OCI-LY7 (cell line): ENCODE data around the gene PHF12. TPM values are rescaled to one million over a fixed set of nuclear protein-coding genes. Genes with fewer than 3 reads are reported as not detected.

ENCODE experiments used
- BruUV-seq: library from RNA; stranded (reverse); fragments of 400-500 nt; replicated peaks from 2 replicates; lab custom pipeline; 2021; lab: Mats Ljungman, UMichigan
- CTCF ChIA-PET: fragments of 300-600 bp; sonication (Branson Sonifier 250); formaldehyde crosslinking; loops from one replicate; lab custom pipeline; 2022; ENCODE audit warnings: antibody characterized with exemption; ENCODE audit not compliant: unreplicated experiment; lab: Charles Lee
- POLR2A ChIA-PET: fragments of 300-600 bp; sonication (Branson Sonifier 250); formaldehyde crosslinking; loops from one replicate; lab custom pipeline; 2022; ENCODE audit warnings: antibody characterized with exemption; lab: Charles Lee
- DNase-seq: peaks from one replicate; pipeline ENCODE4 v3.0.0-alpha.2; 2015; ENCODE audit warnings: low spot score
- H2AFZ ChIP-seq: fragments of 200-600 bp; sonication (generic), shearing (Covaris generic); 2 replicates; pipeline ENCODE4 v1.6.1; 2014; ENCODE audit warnings: mild to moderate bottlenecking, antibody characterized with exemption, low read length, moderate library complexity
- H3K27ac ChIP-seq: fragments of 200-600 bp; sonication (generic); 2 replicates; pipeline ENCODE4 v1.5.1; 2014; ENCODE audit warnings: mixed run types, low read depth, mild to moderate bottlenecking, moderate library complexity, low read length, inconsistent platforms; ENCODE audit not compliant: poor library complexity, severe bottlenecking
- H3K36me3 ChIP-seq: fragments of 200-600 bp; sonication (generic); 2 replicates; pipeline ENCODE4 v1.6.1; 2014; ENCODE audit warnings: mild to moderate bottlenecking, antibody characterized with exemption, low read length, moderate library complexity, mixed read lengths; ENCODE audit not compliant: insufficient read depth
- H3K4me1 ChIP-seq: fragments of 200-600 bp; sonication (generic); 2 replicates; pipeline ENCODE4 v1.5.1; 2014; ENCODE audit warnings: mild to moderate bottlenecking, low read length; ENCODE audit not compliant: insufficient read depth, poor library complexity, severe bottlenecking
- H3K4me2 ChIP-seq: fragments of 200-600 bp; sonication (generic); 2 replicates; pipeline ENCODE4 v1.6.1; 2014; ENCODE audit warnings: mild to moderate bottlenecking, low read length
- H3K4me3 ChIP-seq: fragments of 200-600 bp; sonication (generic); 2 replicates; pipeline ENCODE4 v1.5.1; 2014; ENCODE audit warnings: mild to moderate bottlenecking, low read depth, low read length; ENCODE audit not compliant: poor library complexity, severe bottlenecking
- H3K79me2 ChIP-seq: fragments of 200-600 bp; sonication (generic); 2 replicates; pipeline ENCODE4 v1.6.1; 2016; ENCODE audit warnings: low read depth, mild to moderate bottlenecking, low read length, moderate library complexity, mixed read lengths; ENCODE audit not compliant: insufficient read depth
- H3K9me2 ChIP-seq: fragments of 200-600 bp; sonication (generic); 2 replicates; pipeline ENCODE4 v1.6.1; 2016; ENCODE audit warnings: mild to moderate bottlenecking, low read length, mixed read lengths; ENCODE audit not compliant: insufficient read depth
- H3K9me3 ChIP-seq: fragments of 200-600 bp; sonication (generic); 2 replicates; pipeline ENCODE4 v1.6.1; 2014; ENCODE audit warnings: mild to moderate bottlenecking, mixed run types, low read length, mixed read lengths
- H4K20me1 ChIP-seq: fragments of 200-600 bp; sonication (generic); 2 replicates; pipeline ENCODE4 v1.6.1; 2014; ENCODE audit warnings: mild to moderate bottlenecking, antibody characterized with exemption, low read length, moderate library complexity, mixed read lengths; ENCODE audit not compliant: insufficient read depth
- EZH2phosphoT487 ChIP-seq: fragments of 200-600 bp; sonication (generic); IDR thresholded peaks from 2 replicates; pipeline ENCODE4 v1.6.1; 2018; ENCODE audit warnings: low read depth, borderline replicate concordance, mild to moderate bottlenecking, mixed run types, antibody characterized with exemption, low read length, moderate library complexity, mixed read lengths
- intact Hi-C: fragments of 100-400 bp; cut with micrococcal nuclease; formaldehyde crosslinking; loops from one replicate; pipeline ENCODE4 v1.10.0; 2022; ENCODE audit not compliant: unreplicated experiment
- total RNA-seq, 2 experiments: library from RNA; depleted of rRNA in 1 of 2; stranded (reverse); fragments of >200 nt in 1 of 2; shearing (Covaris generic) in 1 of 2; gene quantifications; 2 replicates each; pipeline ENCODE4 v1.2.3, GENCODE V29; 2014 to 2022
- TF ChIP-seq, protein P1 (sequence below): fragments of 200-600 bp; sonication (generic); conservative IDR thresholded peaks from 2 replicates; pipeline ENCODE4 v1.5.1; 2014; ENCODE audit warnings: mild to moderate bottlenecking, antibody characterized with exemption, low read length, moderate library complexity, mixed read lengths

The PHF12 gene
- total RNA-seq, 2 experiments from 2014 or later, result 40.6 to 62.5 TPM

DNA sequence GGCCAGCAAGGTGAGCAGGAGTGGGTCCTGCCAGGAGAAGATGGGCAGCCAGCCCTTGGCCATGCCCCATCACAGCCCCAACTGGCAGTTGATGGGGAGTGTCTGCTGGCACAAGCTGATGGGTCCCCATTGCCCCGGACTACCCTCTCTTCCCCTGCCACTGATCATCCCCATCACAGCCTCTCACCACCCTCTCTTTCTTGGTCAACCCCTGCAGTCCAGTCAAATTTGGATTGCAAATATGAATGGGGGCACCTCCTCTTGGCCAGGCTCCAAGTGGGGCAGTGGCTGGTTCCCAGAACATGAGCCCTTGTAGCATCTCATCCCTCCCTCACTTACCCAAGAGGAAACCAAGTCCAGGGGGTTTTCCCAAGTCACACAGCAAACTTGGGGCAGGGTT lies 37.2 kb upstream of the PHF12 start:
- Histone ChIP-seq H3K27ac (no peak overlapping the region), H3K36me3 (no peaks in the 10 kb centered on the region), H3K9me2 (no peaks in the 10 kb centered on the region), H3K4me3 (no peak overlapping the region), H2AFZ (no peak overlapping the region), H3K4me1 (peaks cover 3% of the 10 kb centered on the region), H3K79me2 (no peaks in the 10 kb centered on the region), H3K9me3 (no peaks in the 10 kb centered on the region), H4K20me1 (no peaks in the 10 kb centered on the region), H3K4me2 (no peak overlapping the region)
- TF ChIP-seq EZH2phosphoT487, result no peak
- TF ChIP-seq, protein P1, sequence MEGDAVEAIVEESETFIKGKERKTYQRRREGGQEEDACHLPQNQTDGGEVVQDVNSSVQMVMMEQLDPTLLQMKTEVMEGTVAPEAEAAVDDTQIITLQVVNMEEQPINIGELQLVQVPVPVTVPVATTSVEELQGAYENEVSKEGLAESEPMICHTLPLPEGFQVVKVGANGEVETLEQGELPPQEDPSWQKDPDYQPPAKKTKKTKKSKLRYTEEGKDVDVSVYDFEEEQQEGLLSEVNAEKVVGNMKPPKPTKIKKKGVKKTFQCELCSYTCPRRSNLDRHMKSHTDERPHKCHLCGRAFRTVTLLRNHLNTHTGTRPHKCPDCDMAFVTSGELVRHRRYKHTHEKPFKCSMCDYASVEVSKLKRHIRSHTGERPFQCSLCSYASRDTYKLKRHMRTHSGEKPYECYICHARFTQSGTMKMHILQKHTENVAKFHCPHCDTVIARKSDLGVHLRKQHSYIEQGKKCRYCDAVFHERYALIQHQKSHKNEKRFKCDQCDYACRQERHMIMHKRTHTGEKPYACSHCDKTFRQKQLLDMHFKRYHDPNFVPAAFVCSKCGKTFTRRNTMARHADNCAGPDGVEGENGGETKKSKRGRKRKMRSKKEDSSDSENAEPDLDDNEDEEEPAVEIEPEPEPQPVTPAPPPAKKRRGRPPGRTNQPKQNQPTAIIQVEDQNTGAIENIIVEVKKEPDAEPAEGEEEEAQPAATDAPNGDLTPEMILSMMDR, result no peak
- ChIA-PET CTCF (no interaction called here), POLR2A (no interaction called here)
- DNase-seq, result no peak
- no TSS peak for BruUV-seq
- intact Hi-C loops, result no loop called here

DNA sequence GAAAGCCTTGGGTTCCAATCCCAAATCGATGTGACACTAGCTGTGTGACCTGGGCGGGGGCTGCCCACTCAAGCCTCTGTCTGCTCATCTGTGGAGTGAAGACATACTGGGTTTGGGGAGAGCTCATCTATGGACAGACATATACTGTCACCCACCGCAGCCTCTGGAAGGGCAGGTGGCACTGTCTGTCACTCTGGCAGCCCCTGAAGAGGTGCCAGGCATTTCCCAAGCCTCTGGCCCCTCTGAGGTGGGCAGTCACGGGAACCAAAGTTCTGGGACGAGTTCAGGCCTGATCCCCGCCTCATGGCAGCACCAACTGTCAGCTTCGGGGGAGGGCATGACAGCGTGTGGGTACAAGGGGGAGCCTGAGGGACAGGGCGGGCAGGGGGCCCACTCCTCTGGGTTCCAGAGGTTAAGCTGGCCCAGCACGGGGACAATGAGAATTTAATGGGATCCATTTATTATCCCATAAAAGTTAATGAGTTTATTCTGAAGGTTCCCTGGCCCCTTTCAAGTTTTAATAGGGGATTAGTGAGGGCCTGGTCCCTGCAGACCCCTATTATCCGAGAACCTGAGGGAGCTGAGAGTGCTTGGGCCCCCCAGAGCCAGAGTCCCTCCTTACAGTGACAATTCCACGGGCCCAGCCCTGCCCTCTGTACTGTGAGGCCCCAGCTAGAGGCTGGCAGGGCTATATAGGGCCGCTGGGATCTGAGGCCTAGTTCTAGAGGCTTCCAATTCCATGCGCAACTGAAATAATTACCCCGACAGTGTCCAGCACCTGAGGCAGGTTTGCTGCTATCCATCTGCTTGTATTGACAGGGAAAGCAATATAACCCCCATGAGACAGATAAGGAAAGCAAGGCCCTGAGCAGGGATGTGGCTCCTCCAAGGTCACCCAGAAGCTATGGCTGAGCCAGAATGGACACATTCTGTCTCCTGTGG lies 35.7 kb upstream of the PHF12 start:
- no peak overlapping the region for H3K27ac ChIP-seq
- H3K4me1 ChIP-seq, result peaks cover 18% of the 10 kb centered on the region
- BruUV-seq, result no TSS peak
- no peaks in the 10 kb centered on the region for H3K9me3 ChIP-seq
- H4K20me1 ChIP-seq, result no peaks in the 10 kb centered on the region
- no peak overlapping the region for H2AFZ ChIP-seq
- intact Hi-C loops, result no loop called here
- H3K4me2 ChIP-seq, result no peak overlapping the region
- no peaks in the 10 kb centered on the region for H3K79me2 ChIP-seq
- no peak for DNase-seq
- no peak for TF ChIP-seq EZH2phosphoT487
- TF ChIP-seq, protein P1, result no peak
- no peak overlapping the region for H3K4me3 ChIP-seq
- H3K9me2 ChIP-seq, result no peaks in the 10 kb centered on the region
- H3K36me3 ChIP-seq, result no peaks in the 10 kb centered on the region
- POLR2A ChIA-PET, result no interaction called here
- CTCF ChIA-PET, result no interaction called here
